ENCODE data around the gene NRF1.

- TF ChIP-seq, protein P1, sequence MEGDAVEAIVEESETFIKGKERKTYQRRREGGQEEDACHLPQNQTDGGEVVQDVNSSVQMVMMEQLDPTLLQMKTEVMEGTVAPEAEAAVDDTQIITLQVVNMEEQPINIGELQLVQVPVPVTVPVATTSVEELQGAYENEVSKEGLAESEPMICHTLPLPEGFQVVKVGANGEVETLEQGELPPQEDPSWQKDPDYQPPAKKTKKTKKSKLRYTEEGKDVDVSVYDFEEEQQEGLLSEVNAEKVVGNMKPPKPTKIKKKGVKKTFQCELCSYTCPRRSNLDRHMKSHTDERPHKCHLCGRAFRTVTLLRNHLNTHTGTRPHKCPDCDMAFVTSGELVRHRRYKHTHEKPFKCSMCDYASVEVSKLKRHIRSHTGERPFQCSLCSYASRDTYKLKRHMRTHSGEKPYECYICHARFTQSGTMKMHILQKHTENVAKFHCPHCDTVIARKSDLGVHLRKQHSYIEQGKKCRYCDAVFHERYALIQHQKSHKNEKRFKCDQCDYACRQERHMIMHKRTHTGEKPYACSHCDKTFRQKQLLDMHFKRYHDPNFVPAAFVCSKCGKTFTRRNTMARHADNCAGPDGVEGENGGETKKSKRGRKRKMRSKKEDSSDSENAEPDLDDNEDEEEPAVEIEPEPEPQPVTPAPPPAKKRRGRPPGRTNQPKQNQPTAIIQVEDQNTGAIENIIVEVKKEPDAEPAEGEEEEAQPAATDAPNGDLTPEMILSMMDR (IDR thresholded peaks at IDR 0.05), result no peak
- TF ChIP-seq POLR2A (IDR thresholded peaks at IDR 0.05) (no peak), EP300 (IDR thresholded peaks at IDR 0.05) (no peak)
Measured at GRCh38 chr7:129796186-129796775, 184.8 kb downstream of the NRF1 start.

Data from ovary (tissue), 3 donors.